Stimulated activated CD4-positive, alpha-beta T cell treated with anti-CD3 and anti-CD28 coated beads, Interleukin-1b, Interleukin-23, amount 100 ng/mL, for 24 hours (primary cell): ENCODE data around the gene GTF3C5.
"Not testable (repeated sequence)": the region's sequence is repeated elsewhere in the genome, so short reads cannot be mapped to it uniquely, and the experiment has no call there.

Experiments used
- DNase-seq, 4 experiments: peaks; one replicate each; pipeline ENCODE4 v3.0.0-alpha.2; 2020; ENCODE audit warnings: low read depth in 4 of 4, low spot score in 1 of 4

Gene GTF3C5

DNA sequence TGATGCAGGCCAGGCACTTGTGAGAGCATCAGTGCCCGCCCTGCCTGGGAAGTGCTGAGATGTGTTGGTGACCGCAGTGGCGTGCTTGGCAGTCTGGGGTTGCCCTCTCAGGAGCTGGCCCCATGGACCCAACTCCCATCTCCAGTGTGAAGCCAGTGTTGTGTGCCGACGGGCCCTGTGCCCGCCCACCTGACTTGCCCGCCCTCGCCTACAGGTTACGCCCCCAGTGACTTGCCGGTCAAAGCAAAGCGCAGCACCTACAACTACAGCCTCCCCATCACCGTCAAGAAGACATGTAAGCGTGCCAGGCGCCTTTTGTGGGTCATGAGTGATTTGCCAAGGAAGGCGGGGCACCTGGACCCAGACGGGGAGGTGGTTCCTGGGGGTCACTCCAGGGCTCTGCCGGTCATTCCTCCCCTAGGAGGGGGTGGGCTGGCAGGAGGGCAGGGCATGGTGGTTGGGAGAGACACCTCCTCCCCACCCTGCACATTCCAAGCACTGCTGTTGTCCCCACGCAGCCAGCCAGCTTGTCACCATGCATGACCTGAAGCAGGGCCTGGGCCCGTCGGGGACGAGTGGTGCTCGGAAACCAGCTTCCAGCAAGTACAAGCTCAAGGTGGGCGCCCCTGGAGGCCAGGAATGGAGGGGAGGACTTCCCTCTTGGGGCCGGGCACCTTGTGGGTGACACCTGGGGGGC, 23.5 kb downstream of the GTF3C5 start:
- no peak for DNase-seq

DNA sequence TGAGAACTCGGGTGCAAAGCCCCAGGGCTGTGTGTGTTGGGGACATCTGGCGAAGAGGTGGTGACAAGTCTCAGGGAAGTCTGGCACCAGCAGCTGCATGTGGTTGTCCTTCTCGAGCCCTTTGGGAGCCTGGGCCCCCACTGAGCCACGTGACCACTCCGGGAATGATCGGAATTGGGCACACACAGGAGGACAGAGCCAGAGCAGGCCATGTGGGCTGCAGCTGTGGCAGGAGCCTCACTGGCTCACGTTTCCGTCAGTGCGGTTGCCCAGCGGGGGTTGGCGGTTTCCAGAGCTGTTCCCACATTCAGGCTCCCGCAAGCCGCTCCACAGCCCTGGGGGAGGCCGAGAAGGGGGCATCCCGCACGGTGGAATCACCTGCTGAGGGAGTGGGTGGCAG, 24.2 kb downstream of the GTF3C5 start:
- DNase-seq: no peak

DNA sequence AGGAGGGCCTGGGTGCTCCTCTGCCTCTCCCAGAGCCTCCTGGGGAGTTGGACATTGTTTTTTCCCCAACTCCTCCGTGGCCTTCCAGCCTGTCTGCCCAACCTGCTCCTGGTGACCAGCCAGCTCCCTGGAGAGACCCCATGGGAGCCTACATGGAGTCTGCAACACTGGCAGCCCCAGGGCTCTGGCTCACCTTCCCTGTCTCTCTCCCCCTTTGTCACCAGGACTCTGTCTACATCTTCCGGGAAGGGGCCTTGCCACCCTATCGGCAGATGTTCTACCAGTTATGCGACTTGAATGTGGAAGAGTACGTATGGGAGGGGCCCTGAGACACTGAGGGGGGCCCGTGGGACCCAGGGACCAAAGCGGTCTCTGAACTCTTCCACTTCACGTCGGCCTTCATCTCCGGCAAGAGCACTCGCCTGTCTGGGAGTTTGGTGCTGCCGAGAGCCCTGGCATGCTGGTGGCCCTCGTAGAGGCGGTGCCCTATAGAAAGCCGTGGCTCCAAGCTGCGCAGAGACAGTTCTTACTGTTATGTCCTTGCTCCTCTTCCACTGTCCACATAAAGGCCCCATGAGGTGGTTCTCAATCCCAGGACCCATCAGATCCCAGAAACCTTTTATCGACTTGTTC, 25.1 kb downstream of the GTF3C5 start:
- no peak for DNase-seq

DNA sequence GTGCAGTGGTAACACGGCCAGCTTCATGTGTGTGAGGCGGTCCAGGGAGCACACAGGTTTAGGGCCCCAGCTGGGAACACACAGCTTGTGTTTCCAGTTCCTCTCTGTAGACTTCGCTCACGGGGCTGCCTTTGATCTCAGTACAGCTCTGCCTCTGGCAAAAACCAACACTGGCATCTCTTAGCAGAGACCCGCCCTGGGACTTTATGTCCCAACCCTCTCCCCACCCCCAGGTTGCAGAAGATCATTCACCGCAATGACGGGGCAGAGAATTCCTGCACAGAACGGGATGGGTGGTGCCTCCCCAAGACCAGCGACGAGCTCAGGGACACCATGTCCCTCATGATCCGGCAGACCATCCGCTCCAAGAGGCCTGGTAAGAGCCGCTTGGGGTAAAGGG, 25.7 kb downstream of the GTF3C5 start:
- DNase-seq: no peak

DNA sequence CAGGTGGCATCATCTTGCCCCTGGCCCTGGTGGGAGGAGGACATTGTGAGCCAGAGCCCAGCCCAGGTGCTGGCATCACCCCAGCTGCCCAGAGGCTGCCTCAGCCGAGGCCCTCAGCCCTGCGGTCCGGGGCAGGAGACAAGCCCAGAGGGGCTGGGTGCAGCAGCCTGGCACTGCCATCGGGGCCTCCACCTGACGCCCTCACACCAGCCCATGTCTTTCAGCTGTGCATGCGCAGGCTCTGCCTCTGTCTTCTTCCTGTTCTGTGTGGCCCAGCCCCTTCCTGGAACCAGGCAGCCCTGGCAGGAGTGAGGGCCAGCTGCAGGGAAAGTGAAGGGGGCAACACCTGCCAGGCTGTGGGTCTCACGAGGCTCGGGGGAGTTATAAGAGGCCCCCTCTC, 26.2 kb downstream of the GTF3C5 start:
- DNase-seq: no peak

DNA sequence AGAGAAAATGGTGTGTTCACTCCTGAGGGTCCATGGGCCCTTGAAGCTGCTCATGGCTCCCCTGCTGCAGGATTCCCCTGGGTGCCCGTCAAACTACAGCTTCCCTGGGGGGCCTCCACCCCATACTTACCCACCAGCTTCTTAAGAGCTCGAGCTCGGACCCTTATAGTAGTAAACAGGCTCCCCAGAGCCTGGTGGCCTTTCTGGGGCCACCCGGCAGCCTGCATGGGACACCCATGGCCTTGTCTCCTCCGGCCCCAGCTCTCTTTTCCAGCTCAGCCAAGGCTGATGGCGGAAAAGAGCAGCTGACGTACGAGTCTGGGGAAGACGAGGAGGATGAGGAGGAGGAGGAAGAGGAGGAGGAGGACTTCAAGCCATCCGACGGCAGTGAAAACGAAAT, 26.8 kb downstream of the GTF3C5 start:
- DNase-seq: no peak

DNA sequence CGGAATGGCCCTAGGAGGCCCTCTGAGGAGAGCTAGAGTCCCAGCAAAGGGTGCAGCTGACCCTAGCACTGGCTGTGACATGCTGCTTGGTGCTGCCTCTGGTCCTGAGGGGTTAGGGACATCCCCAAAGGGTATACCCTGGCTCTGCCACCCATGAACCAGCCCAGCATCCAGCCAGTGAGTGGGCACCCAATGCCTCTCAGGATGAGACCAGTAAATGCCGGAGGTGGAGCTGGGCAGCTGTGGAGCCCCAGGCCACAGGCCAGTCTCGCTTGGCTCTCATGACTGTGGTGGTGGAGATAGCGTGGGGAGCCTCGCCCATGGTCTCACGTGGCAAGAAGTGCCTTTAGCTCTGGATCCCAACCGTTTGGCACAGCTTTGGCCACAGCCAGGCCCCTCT, 27.3 kb downstream of the GTF3C5 start:
- DNase-seq: no peak

DNA sequence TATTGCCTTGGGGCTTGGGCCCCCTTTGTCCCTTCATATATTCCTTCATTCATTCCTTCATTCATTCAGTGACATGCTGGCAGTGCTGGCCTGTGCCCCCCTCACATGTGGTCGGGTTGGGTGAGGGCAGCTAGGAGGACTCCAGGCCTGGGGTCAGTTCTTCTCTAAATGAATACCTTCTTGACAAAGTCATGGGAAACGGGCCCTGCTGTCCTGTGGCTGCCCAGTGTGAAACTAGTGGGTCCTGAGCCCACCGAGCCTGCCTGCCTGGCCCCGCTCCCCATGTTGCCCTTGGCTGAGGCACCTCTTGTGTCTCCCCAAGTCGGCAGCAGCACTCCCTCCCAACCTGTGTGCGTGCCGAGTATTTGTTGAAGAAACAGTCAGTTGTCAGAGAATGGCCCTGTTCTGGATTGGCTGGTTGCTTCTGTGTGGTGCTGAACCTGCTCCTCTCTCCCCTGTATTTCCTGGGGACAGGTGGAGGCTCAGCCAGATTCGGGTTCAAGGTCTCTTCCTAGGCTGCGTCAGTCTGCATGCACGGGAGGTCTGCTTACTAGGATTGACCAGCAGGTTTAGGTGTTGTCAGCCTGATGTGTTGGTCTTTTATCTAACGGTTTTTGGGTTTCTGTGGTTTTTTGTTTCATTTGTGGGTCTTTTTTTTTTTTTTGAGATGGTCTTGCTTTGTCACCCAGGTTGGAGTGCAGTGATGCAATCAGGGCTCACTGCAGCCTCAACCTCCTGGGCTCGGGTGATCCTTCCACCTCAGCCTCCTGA, 27.9 kb downstream of the GTF3C5 start:
- DNase-seq: no peak

DNA sequence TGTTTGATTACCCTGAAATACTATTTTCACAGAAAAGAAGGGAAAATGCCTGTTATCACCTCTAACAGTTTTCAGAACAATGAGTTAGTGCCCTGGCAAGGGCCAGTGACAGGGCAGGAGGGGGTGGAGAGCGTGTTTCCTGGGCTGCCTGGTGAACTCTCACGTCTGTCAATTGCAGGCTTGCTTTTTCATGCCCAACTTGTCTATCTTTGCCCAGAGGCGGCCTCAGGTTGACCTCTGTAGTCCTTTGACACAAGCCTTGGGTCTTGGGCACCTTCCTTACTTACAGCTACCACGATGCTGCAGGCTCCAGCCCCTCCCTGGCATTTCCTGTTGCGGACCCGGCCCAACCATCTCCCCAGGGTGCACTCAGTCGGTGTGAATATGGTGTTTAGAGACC, 28.8 kb downstream of the GTF3C5 start:
- DNase-seq: no peak

DNA sequence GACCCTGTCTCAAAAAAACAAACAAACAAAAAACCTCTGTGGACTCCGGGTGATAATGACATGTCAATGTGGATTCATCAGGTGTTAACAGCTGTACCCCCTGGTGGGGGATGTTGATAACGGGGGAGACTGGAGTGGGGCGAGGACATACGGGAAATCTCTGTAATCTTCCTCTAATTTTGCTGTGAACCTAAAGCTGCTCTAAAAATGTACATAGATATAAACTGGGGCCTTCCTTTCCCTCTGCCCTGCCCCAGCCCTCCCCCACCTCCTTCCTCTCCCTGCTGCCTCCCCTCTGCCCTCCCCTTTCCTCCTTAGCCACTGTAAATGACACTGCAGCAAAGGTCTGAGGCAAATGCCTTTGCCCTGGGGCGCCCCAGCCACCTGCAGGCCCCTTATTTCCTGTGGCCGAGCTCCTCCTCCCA, 29.6 kb downstream of the GTF3C5 start:
- no peak for DNase-seq

DNA sequence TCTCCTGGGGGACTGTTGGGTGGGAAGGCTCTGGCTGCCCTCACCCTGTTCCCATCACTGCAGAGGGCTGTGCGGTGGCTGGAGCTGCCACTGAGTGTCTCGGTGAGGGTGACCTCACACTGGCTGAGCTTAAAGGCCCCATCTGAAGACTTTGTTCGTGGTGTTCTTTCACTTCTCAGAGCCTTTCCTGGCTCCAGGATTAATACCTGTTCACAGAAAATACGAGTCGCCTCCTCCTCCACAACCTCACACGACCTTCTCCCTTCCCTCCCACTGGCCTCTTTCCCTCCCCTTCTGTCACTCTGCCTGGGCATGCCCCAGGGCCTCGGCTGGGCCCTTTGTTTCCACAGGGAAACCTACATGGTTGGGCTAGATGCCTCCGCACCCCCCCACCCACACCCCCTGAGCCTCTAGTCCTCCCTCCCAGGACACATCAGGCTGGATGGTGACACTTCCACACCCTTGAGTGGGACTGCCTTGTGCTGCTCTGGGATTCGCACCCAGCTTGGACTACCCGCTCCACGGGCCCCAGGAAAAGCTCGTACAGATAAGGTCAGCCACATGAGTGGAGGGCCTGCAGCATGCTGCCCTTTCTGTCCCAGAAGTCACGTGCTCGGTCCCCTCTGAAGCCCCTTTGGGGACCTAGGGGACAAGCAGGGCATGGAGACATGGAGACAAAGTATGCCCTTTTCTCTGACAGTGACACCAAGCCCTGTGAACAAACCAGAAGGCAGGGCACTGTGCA, 30.4 kb downstream of the GTF3C5 start:
- not testable (repeated sequence) for DNase-seq

DNA sequence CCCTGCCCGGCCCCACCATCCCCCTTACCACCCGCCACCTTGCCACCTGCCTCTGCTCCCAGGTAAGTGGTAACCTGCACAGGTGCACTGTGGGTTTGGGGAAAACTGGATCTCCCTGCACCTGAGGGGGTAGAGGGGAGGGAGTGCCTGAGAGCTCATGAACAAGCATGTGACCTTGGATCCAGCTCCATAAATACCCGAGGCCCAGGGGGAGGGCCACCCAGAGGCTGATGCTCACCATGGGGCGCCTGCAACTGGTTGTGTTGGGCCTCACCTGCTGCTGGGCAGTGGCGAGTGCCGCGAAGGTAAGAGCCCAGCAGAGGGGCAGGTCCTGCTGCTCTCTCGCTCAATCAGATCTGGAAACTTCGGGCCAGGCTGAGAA, 31.0 kb downstream of the GTF3C5 start, which contains the start of gene CEL:
Gene CEL, plus strand, starts transcription at position 218 of the 382 bp plus-strand sequence. Its CDS starts 22 bp downstream, at position 240.
- not testable (repeated sequence) for DNase-seq

DNA sequence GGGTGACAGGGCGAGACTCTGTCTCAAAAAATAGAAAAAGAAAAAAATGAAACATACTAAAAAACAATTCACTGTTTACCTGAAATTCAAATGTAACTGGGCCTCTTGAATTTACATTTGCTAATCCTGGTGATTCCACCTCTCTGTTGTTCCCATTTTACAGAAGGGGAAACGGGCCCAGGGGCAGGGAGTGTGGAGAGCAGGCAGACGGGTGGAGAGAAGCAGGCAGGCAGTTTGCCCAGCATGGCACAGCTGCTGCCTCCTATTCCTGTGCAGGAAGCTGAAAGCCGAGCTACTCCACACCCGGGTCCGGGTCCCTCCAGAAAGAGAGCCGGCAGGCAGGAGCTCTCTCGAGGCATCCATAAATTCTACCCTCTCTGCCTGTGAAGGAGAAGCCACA, 31.8 kb downstream of the GTF3C5 start:
- DNase-seq: not testable (repeated sequence)

DNA sequence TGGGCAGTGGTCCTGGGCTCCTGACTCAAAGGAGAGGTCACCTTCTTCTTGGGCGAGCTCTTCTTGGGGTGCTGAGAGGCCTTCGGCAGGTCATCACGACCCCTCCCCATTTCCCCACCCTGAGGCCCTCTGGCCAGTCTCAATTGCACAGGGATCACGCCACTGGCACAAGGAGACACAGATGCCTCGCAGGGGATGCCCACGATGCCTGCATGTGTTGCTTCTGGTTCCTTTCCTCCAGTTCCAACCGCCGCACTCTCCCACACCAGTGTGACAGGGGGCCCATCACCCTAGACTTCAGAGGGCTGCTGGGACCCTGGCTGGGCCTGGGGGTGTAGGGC, 32.3 kb downstream of the GTF3C5 start:
- no peak for DNase-seq

DNA sequence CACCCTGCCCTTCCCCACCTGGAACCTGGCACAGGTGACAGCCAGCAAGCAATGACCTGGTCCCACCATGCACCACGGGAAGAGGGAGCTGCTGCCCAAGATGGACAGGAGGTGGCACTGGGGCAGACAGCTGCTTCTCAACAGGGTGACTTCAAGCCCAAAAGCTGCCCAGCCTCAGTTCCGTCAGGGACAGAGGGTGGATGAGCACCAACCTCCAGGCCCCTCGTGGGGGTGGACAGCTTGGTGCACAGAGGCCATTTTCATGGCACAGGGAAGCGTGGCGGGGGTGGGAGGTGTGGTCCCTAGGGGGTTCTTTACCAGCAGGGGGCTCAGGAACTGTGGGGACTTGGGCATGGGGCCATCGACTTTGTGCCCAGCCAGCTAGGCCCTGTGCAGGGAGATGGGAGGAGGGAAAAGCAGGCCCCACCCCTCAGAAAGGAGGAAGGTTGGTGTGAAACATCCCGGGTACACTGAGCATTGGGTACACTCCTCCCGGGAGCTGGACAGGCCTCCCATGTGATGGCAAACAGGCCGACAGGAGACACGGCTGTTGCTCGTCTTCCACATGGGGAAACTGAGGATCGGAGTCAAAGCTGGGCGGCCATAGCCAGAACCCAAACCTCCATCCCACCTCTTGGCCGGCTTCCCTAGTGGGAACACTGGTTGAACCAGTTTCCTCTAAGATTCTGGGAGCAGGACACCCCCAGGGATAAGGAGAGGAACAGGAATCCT, 32.9 kb downstream of the GTF3C5 start:
- no peak for DNase-seq

DNA sequence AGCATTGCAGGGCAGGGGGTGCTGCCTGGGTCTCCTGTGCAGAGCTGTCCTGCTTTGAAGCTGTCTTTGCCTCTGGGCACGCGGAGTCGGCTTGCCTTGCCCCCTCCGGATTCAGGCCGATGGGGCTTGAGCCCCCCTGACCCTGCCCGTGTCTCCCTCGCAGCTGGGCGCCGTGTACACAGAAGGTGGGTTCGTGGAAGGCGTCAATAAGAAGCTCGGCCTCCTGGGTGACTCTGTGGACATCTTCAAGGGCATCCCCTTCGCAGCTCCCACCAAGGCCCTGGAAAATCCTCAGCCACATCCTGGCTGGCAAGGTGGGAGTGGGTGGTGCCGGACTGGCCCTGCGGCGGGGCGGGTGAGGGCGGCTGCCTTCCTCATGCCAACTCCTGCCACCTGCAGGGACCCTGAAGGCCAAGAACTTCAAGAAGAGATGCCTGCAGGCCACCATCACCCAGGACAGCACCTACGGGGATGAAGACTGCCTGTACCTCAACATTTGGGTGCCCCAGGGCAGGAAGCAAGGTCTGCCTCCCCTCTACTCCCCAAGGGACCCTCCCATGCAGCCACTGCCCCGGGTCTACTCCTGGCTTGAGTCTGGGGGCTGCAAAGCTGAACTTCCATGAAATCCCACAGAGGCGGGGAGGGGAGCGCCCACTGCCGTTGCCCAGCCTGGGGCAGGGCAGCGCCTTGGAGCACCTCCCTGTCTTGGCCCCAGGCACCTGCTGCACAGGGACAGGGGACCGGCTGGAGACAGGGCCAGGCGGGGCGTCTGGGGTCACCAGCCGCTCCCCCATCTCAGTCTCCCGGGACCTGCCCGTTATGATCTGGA, 33.7 kb downstream of the GTF3C5 start:
- no peak for DNase-seq

DNA sequence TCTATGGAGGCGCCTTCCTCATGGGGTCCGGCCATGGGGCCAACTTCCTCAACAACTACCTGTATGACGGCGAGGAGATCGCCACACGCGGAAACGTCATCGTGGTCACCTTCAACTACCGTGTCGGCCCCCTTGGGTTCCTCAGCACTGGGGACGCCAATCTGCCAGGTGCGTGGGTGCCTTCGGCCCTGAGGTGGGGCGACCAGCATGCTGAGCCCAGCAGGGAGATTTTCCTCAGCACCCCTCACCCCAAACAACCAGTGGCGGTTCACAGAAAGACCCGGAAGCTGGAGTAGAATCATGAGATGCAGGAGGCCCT, 34.2 kb downstream of the GTF3C5 start:
- no peak for DNase-seq

DNA sequence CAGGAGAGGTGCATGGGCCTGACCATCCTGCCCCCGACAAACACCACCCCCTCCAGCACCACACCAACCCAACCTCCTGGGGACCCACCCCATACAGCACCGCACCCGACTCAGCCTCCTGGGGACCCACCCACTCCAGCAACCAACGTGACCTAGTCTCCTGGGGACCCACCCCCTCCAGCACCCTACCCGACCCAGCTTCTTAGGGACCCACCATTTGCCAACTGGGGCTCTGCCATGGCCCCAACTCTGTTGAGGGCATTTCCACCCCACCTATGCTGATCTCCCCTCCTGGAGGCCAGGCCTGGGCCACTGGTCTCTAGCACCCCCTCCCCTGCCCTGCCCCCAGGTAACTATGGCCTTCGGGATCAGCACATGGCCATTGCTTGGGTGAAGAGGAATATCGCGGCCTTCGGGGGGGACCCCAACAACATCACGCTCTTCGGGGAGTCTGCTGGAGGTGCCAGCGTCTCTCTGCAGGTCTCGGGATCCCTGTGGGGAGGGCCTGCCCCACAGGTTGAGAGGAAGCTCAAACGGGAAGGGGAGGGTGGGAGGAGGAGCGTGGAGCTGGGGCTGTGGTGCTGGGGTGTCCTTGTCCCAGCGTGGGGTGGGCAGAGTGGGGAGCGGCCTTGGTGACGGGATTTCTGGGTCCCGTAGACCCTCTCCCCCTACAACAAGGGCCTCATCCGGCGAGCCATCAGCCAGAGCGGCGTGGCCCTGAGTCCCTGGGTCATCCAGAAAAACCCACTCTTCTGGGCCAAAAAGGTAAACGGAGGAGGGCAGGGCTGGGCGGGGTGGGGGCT, 35.6 kb downstream of the GTF3C5 start:
- no peak for DNase-seq

DNA sequence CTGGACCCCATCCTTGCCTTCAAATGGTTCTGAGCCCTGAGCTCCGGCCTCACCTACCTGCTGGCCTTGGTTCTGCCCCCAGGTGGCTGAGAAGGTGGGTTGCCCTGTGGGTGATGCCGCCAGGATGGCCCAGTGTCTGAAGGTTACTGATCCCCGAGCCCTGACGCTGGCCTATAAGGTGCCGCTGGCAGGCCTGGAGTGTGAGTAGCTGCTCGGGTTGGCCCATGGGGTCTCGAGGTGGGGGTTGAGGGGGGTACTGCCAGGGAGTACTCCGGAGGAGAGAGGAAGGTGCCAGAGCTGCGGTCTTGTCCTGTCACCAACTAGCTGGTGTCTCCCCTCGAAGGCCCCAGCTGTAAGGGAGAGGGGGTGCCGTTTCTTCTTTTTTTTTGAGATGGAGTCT, 36.2 kb downstream of the GTF3C5 start:
- DNase-seq: no peak
